Measurements from ENCODE around the gene TLR9. TPM values are rescaled to one million over a fixed set of nuclear protein-coding genes. Genes with fewer than 3 reads are reported as not detected.
A peak's percentile ranks its signal among the peaks of the same experiment; 100 is the strongest.

The TLR9 gene
- total and polyA plus RNA-seq, 9 of the 15 experiments (the other 6 are each of a cell fraction or from before 2014, with no cell fraction given): not detected

DNA sequence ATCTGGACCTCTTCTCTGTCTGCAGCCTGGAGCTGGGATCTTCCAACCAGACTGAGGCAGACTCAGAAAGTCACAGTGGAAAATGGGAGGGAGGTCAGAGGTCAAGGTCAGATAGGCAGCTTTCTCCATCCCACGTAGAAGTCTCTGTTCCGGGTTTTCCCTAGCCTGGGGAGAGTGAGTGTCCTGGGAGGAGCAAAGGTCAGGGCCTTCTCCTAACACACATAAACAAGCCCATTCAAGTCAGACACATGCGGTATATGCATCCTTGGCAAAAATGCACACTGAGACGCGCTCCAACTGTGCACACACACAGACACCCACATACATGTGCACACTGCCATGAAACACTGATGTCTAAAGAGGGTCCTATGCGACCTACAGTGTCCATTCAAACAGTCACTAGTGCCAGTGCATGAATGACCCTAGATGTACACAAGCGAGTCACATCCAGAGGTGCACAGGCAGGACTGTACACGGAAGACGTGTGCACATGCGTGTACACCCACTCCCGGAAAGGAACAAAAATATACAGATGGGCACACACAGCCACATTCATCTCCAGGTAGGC is 12.8 kb upstream of the TLR9 start (continued):
- TF ChIP-seq, protein P1, sequence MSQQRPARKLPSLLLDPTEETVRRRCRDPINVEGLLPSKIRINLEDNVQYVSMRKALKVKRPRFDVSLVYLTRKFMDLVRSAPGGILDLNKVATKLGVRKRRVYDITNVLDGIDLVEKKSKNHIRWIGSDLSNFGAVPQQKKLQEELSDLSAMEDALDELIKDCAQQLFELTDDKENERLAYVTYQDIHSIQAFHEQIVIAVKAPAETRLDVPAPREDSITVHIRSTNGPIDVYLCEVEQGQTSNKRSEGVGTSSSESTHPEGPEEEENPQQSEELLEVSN (IDR thresholded peaks at IDR 0.05; ENCODE audit: borderline replicate concordance in 1 of 2, extremely low read depth in 1 of 2, insufficient read depth in 1 of 2, insufficient read length in 1 of 2, low read depth in 1 of 2, low read length in 1 of 2, poor library complexity in 1 of 2, severe bottlenecking in 1 of 2): no peak
- TF ChIP-seq, protein P2, sequence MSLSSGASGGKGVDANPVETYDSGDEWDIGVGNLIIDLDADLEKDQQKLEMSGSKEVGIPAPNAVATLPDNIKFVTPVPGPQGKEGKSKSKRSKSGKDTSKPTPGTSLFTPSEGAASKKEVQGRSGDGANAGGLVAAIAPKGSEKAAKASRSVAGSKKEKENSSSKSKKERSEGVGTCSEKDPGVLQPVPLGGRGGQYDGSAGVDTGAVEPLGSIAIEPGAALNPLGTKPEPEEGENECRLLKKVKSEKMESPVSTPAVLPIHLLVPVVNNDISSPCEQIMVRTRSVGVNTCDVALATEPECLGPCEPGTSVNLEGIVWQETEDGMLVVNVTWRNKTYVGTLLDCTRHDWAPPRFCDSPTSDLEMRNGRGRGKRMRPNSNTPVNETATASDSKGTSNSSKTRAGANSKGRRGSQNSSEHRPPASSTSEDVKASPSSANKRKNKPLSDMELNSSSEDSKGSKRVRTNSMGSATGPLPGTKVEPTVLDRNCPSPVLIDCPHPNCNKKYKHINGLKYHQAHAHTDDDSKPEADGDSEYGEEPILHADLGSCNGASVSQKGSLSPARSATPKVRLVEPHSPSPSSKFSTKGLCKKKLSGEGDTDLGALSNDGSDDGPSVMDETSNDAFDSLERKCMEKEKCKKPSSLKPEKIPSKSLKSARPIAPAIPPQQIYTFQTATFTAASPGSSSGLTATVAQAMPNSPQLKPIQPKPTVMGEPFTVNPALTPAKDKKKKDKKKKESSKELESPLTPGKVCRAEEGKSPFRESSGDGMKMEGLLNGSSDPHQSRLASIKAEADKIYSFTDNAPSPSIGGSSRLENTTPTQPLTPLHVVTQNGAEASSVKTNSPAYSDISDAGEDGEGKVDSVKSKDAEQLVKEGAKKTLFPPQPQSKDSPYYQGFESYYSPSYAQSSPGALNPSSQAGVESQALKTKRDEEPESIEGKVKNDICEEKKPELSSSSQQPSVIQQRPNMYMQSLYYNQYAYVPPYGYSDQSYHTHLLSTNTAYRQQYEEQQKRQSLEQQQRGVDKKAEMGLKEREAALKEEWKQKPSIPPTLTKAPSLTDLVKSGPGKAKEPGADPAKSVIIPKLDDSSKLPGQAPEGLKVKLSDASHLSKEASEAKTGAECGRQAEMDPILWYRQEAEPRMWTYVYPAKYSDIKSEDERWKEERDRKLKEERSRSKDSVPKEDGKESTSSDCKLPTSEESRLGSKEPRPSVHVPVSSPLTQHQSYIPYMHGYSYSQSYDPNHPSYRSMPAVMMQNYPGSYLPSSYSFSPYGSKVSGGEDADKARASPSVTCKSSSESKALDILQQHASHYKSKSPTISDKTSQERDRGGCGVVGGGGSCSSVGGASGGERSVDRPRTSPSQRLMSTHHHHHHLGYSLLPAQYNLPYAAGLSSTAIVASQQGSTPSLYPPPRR (CRISPR knock-in tag; IDR thresholded peaks at IDR 0.05; ENCODE audit: borderline replicate concordance): no peak
- TF ChIP-seq SMARCC2 (IDR thresholded peaks at IDR 0.05; ENCODE audit: low read depth): no peak
- no peak for TF ChIP-seq YY1 (IDR thresholded peaks at IDR 0.05; ENCODE audit: borderline replicate concordance in 1 of 3, control insufficient read depth in 1 of 3, extremely low read depth in 1 of 3, insufficient read depth in 3 of 3, insufficient read length in 1 of 3, insufficient replicate concordance in 2 of 3, low read depth in 1 of 3, low read length in 2 of 3)
- no peak for TF ChIP-seq RFX5 (IDR thresholded peaks at IDR 0.05; ENCODE audit: low read depth, low read length)
- no peak for TF ChIP-seq KAT7 (CRISPR knock-in tag; IDR thresholded peaks at IDR 0.05; ENCODE audit: borderline replicate concordance)
- TF ChIP-seq, protein P3, sequence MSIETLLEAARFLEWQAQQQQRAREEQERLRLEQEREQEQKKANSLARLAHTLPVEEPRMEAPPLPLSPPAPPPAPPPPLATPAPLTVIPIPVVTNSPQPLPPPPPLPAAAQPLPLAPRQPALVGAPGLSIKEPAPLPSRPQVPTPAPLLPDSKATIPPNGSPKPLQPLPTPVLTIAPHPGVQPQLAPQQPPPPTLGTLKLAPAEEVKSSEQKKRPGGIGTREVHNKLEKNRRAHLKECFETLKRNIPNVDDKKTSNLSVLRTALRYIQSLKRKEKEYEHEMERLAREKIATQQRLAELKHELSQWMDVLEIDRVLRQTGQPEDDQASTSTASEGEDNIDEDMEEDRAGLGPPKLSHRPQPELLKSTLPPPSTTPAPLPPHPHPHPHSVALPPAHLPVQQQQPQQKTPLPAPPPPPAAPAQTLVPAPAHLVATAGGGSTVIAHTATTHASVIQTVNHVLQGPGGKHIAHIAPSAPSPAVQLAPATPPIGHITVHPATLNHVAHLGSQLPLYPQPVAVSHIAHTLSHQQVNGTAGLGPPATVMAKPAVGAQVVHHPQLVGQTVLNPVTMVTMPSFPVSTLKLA (conservative IDR thresholded peaks at IDR 0.05): 0 out of 4 replicates have a peak, but pooled peaks of 1 of the 2 experiments have one; percentile 10
- TF ChIP-seq KDM5B (IDR thresholded peaks at IDR 0.05; ENCODE audit: insufficient replicate concordance, low read depth, low read length): no peak
- TF ChIP-seq, protein P4, sequence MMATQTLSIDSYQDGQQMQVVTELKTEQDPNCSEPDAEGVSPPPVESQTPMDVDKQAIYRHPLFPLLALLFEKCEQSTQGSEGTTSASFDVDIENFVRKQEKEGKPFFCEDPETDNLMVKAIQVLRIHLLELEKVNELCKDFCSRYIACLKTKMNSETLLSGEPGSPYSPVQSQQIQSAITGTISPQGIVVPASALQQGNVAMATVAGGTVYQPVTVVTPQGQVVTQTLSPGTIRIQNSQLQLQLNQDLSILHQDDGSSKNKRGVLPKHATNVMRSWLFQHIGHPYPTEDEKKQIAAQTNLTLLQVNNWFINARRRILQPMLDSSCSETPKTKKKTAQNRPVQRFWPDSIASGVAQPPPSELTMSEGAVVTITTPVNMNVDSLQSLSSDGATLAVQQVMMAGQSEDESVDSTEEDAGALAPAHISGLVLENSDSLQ (IDR thresholded peaks at IDR 0.05): no peak
- TF ChIP-seq RBM22 (IDR thresholded peaks at IDR 0.05; ENCODE audit: low read depth, low read length, poor library complexity, severe bottlenecking): no peak
- TF ChIP-seq, protein P5, sequence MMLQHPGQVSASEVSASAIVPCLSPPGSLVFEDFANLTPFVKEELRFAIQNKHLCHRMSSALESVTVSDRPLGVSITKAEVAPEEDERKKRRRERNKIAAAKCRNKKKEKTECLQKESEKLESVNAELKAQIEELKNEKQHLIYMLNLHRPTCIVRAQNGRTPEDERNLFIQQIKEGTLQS (IDR thresholded peaks at IDR 0.05): no peak
- TF ChIP-seq, protein P5 (CRISPR knock-in tag; conservative IDR thresholded peaks at IDR 0.05): no peak
- TF ChIP-seq TAF7 (tag; IDR thresholded peaks at IDR 0.05): no peak
- no peak for TF ChIP-seq MAFF (IDR thresholded peaks at IDR 0.05; ENCODE audit: low read length)
- TF ChIP-seq, protein P6, sequence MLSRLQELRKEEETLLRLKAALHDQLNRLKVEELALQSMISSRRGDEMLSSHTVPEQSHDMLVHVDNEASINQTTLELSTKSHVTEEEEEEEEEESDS (CRISPR knock-in tag; IDR thresholded peaks at IDR 0.05): no peak
- TF ChIP-seq SETDB1 (IDR thresholded peaks at IDR 0.05; ENCODE audit: low read length): no peak

Measured in K562 (cell line).